GOT3 (cell line): ENCODE data around the gene FCRL3.
"Not testable (repeated sequence)": the region's sequence is repeated elsewhere in the genome, so short reads cannot be mapped to it uniquely, and the experiment has no call there.

Source experiments
- DNase-seq: peaks from one replicate; lab custom pipeline; 2025; ENCODE audit warnings: mixed read lengths; lab: John Stamatoyannopoulos, UW

FCRL3 gene

GRCh38 chr1:157700732-157701131 lies at the start of gene FCRL3:
Gene FCRL3, minus strand, starts transcription at chr1:157700769. Its CDS starts 280 bp downstream, at chr1:157700489.
- DNase-seq = no peak

- no peak for DNase-seq
These were observed 47.8 kb upstream of the FCRL3 start for GRCh38 chr1:157748262-157748817.

- DNase-seq = no peak
These were observed 38.8 kb upstream of the FCRL3 start for GRCh38 chr1:157739229-157739901.

- not testable (repeated sequence) for DNase-seq
These were observed 35.4 kb upstream of the FCRL3 start for GRCh38 chr1:157735991-157736390.

GRCh38 chr1:157734321-157734720 lies 33.8 kb upstream of the FCRL3 start:
- DNase-seq = no peak

GRCh38 chr1:157732755-157733154 lies 32.2 kb upstream of the FCRL3 start:
- no peak for DNase-seq

GRCh38 chr1:157725221-157725577 lies 24.6 kb upstream of the FCRL3 start:
- DNase-seq = no peak

GRCh38 chr1:157724537-157725220 lies 24.1 kb upstream of the FCRL3 start:
- DNase-seq = no peak

GRCh38 chr1:157723157-157723556 lies 22.6 kb upstream of the FCRL3 start:
- DNase-seq = no peak

GRCh38 chr1:157721985-157722384 lies 21.4 kb upstream of the FCRL3 start:
- no peak for DNase-seq

- DNase-seq = no peak
These were observed 15.2 kb upstream of the FCRL3 start for GRCh38 chr1:157715736-157716135.

- DNase-seq = no peak
These were observed 11.2 kb upstream of the FCRL3 start for GRCh38 chr1:157711802-157712201.

- no peak for DNase-seq
These were observed 4.3 kb upstream of the FCRL3 start for GRCh38 chr1:157704878-157705277.

GRCh38 chr1:157703981-157704380 lies 3.4 kb upstream of the FCRL3 start:
- DNase-seq = no peak

GRCh38 chr1:157702308-157702825 lies 1.8 kb upstream of the FCRL3 start:
- DNase-seq = no peak

- DNase-seq = no peak
These were observed 264 bp downstream of the FCRL3 start for GRCh38 chr1:157700305-157700704.

- no peak for DNase-seq
These were observed 2.6 kb downstream of the FCRL3 start for GRCh38 chr1:157697781-157698569.

- no peak for DNase-seq
These were observed 3.5 kb downstream of the FCRL3 start for GRCh38 chr1:157696966-157697628.

- DNase-seq = no peak
These were observed 5.2 kb downstream of the FCRL3 start for GRCh38 chr1:157695417-157695816.

GRCh38 chr1:157691285-157691920 lies 9.2 kb downstream of the FCRL3 start:
- DNase-seq = no peak

GRCh38 chr1:157682710-157683437 lies 17.7 kb downstream of the FCRL3 start:
- DNase-seq = no peak
